COLO668 (cell line): Measurements from ENCODE around the gene ANKRD1.
"Not testable (repeated sequence)": the region's sequence is repeated elsewhere in the genome, so short reads cannot be mapped to it uniquely, and the experiment has no call there.

ENCODE experiments used
- DNase-seq: peaks from one replicate; lab custom pipeline; 2025; ENCODE audit not compliant: unreplicated experiment; lab: John Stamatoyannopoulos, UW

The ANKRD1 gene

GRCh38 chr10:90920986-90921666 lies at the start of gene ANKRD1:
Gene ANKRD1, minus strand, starts transcription at chr10:90921087. Its CDS starts 60 bp downstream, at chr10:90921027.
- DNase-seq, result no peak

GRCh38 chr10:90969947-90970673 lies 49.2 kb upstream of the ANKRD1 start:
- DNase-seq, result no peak

GRCh38 chr10:90969121-90969534 lies 48.2 kb upstream of the ANKRD1 start:
- DNase-seq, result no peak

GRCh38 chr10:90968328-90969081 lies 47.6 kb upstream of the ANKRD1 start:
- DNase-seq, result no peak

- no peak for DNase-seq
Measured at GRCh38 chr10:90967865-90968264, 47.0 kb upstream of the ANKRD1 start.

- no peak for DNase-seq
Measured at GRCh38 chr10:90966146-90966545, 45.3 kb upstream of the ANKRD1 start.

- DNase-seq, result no peak
Measured at GRCh38 chr10:90965720-90966119, 44.8 kb upstream of the ANKRD1 start.

- no peak for DNase-seq
Measured at GRCh38 chr10:90964781-90965465, 44.0 kb upstream of the ANKRD1 start.

- DNase-seq, result no peak
Measured at GRCh38 chr10:90963331-90963730, 42.4 kb upstream of the ANKRD1 start.

GRCh38 chr10:90960355-90960814 lies 39.5 kb upstream of the ANKRD1 start:
- no peak for DNase-seq

GRCh38 chr10:90959826-90960225 lies 38.9 kb upstream of the ANKRD1 start:
- DNase-seq, result no peak

- no peak for DNase-seq
Measured at GRCh38 chr10:90958781-90959180, 37.9 kb upstream of the ANKRD1 start.

GRCh38 chr10:90947030-90947960 lies 26.4 kb upstream of the ANKRD1 start:
- no peak for DNase-seq

- no peak for DNase-seq
Measured at GRCh38 chr10:90945491-90946070, 24.7 kb upstream of the ANKRD1 start.

- no peak for DNase-seq
Measured at GRCh38 chr10:90944749-90945148, 23.9 kb upstream of the ANKRD1 start.

GRCh38 chr10:90942980-90943379 lies 22.1 kb upstream of the ANKRD1 start:
- DNase-seq, result not testable (repeated sequence)

GRCh38 chr10:90939648-90940047 lies 18.8 kb upstream of the ANKRD1 start:
- no peak for DNase-seq

GRCh38 chr10:90939116-90939515 lies 18.2 kb upstream of the ANKRD1 start:
- DNase-seq, result no peak

GRCh38 chr10:90937645-90938258 lies 16.9 kb upstream of the ANKRD1 start:
- no peak for DNase-seq
